ENCODE measurements around the gene SPR. TPM values are rescaled to one million over a fixed set of nuclear protein-coding genes. Genes with fewer than 3 reads are reported as not detected.

The SPR gene
- total and polyA plus RNA-seq, 2 donors (not counting 1 experiment from before 2014, with no cell fraction given) = 9.4 to 23.3 TPM

- Histone ChIP-seq H2AFZ (ENCODE audit: low read length) (no peak overlapping the region), H3K36me3 (ENCODE audit: control insufficient read depth, insufficient read depth, low read length) (no peaks in the 10 kb centered on the region), H3K4me3 (replicated peaks in 1 of 4; ENCODE audit: control extremely low read depth in 1 of 4, insufficient read depth in 1 of 4, low read depth in 3 of 4, low read length in 4 of 4) (no peak overlapping the region), H3K27ac (ENCODE audit: insufficient read depth, low read length) (no peak overlapping the region), H3K4me1 (ENCODE audit: control insufficient read depth, extremely low read depth, insufficient read depth, low read length) (no peaks in the 10 kb centered on the region), H4K20me1 (ENCODE audit: control insufficient read depth, extremely low read depth, insufficient read depth, low read length) (no peaks in the 10 kb centered on the region), H3K27me3 (ENCODE audit: control insufficient read depth, insufficient read depth, low read length) (peaks cover 48% of the 10 kb centered on the region), H3K9me3 (ENCODE audit: control insufficient read depth, insufficient read depth, low read depth, low read length) (no peaks in the 10 kb centered on the region), H3K9ac (ENCODE audit: insufficient read depth, low read length) (no peak overlapping the region), H3K4me2 (ENCODE audit: extremely low read depth, insufficient read depth, low read length) (no peak overlapping the region), H3K79me2 (ENCODE audit: control insufficient read depth, insufficient read depth, low read length) (no peaks in the 10 kb centered on the region)
- DNase-seq (ENCODE audit: low read depth in 2 of 2) = peak in 1 of 2 donors; percentile 65
- TF ChIP-seq EZH2 (IDR thresholded peaks at IDR 0.05; ENCODE audit: low read length, missing control alignments) (no peak), CTCF (conservative IDR thresholded peaks at IDR 0.05 in 1 of 2, IDR thresholded peaks at IDR 0.05 in 1 of 2; ENCODE audit: low read depth in 1 of 2, low read length in 2 of 2) (no peak)
These were observed 44.2 kb downstream of the SPR start for GRCh38 chr2:72931280-72931910.

DNA sequence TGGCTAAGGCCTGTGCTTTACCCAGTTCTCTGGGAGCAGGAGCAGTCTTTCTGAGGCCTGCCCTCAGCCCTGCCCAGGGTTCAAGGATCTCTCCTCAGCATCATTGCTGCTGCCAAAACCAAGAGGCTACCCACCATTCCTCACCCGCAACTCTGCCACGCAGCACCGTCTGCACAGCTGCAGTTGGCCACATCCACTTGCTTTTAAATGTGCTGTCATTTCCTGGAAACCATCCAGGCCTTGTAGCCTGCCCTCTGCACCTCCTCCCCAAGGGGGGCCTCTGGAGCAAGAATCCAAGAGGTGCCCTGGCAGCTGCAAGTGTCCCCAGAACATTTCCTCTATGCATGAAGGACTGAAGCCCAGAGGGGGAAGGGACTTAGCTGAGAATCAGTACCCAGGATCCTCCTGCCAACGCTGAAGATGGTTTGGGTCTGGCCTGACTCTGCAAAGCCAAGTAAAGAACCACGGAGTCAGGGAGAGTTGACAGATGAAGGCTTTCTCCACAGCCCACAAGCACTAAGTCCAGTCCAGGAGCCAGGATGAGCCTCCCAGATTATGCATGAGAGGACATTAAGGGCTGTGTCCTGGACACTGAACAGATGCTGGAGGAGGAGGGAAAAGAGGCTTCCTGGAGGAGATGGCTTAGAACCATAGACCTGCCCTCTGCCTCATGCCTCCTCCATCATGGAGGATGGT lies 45.0 kb downstream of the SPR start:
- Histone ChIP-seq H3K27ac (ENCODE audit: insufficient read depth, low read length) (no peak overlapping the region), H3K27me3 (ENCODE audit: control insufficient read depth, insufficient read depth, low read length) (peaks cover 40% of the 10 kb centered on the region), H3K4me3 (replicated peaks in 1 of 4; ENCODE audit: control extremely low read depth in 1 of 4, insufficient read depth in 1 of 4, low read depth in 3 of 4, low read length in 4 of 4) (no peak overlapping the region), H4K20me1 (ENCODE audit: control insufficient read depth, extremely low read depth, insufficient read depth, low read length) (no peaks in the 10 kb centered on the region), H3K9me3 (ENCODE audit: control insufficient read depth, insufficient read depth, low read depth, low read length) (no peaks in the 10 kb centered on the region), H3K4me2 (ENCODE audit: extremely low read depth, insufficient read depth, low read length) (no peak overlapping the region), H3K4me1 (ENCODE audit: control insufficient read depth, extremely low read depth, insufficient read depth, low read length) (no peaks in the 10 kb centered on the region), H3K9ac (ENCODE audit: insufficient read depth, low read length) (no peak overlapping the region), H3K79me2 (ENCODE audit: control insufficient read depth, insufficient read depth, low read length) (no peaks in the 10 kb centered on the region), H2AFZ (ENCODE audit: low read length) (no peak overlapping the region), H3K36me3 (ENCODE audit: control insufficient read depth, insufficient read depth, low read length) (no peaks in the 10 kb centered on the region)
- no peak for TF ChIP-seq CTCF (conservative IDR thresholded peaks at IDR 0.05 in 1 of 2, IDR thresholded peaks at IDR 0.05 in 1 of 2; ENCODE audit: low read depth in 1 of 2, low read length in 2 of 2)
- peak; percentile 51 for TF ChIP-seq EZH2 (IDR thresholded peaks at IDR 0.05; ENCODE audit: low read length, missing control alignments)
- DNase-seq (ENCODE audit: low read depth in 2 of 2) = peak; percentile 36 to 39

- no peak overlapping the region for H2AFZ ChIP-seq (ENCODE audit: low read length)
- H3K4me2 ChIP-seq (ENCODE audit: extremely low read depth, insufficient read depth, low read length) = no peak overlapping the region
- TF ChIP-seq EZH2 (IDR thresholded peaks at IDR 0.05; ENCODE audit: low read length, missing control alignments) (no peak), CTCF (conservative IDR thresholded peaks at IDR 0.05 in 1 of 2, IDR thresholded peaks at IDR 0.05 in 1 of 2; ENCODE audit: low read depth in 1 of 2, low read length in 2 of 2) (no peak)
- no peaks in the 10 kb centered on the region for H3K79me2 ChIP-seq (ENCODE audit: control insufficient read depth, insufficient read depth, low read length)
- no peaks in the 10 kb centered on the region for H3K36me3 ChIP-seq (ENCODE audit: control insufficient read depth, insufficient read depth, low read length)
- H3K9me3 ChIP-seq (ENCODE audit: control insufficient read depth, insufficient read depth, low read depth, low read length) = no peaks in the 10 kb centered on the region
- no peak for DNase-seq (ENCODE audit: low read depth in 2 of 2)
- H3K4me3 ChIP-seq (replicated peaks in 1 of 4; ENCODE audit: control extremely low read depth in 1 of 4, insufficient read depth in 1 of 4, low read depth in 3 of 4, low read length in 4 of 4) = no peak overlapping the region
- no peaks in the 10 kb centered on the region for H4K20me1 ChIP-seq (ENCODE audit: control insufficient read depth, extremely low read depth, insufficient read depth, low read length)
- H3K9ac ChIP-seq (ENCODE audit: insufficient read depth, low read length) = no peak overlapping the region
- no peaks in the 10 kb centered on the region for H3K4me1 ChIP-seq (ENCODE audit: control insufficient read depth, extremely low read depth, insufficient read depth, low read length)
- peaks cover 35% of the 10 kb centered on the region for H3K27me3 ChIP-seq (ENCODE audit: control insufficient read depth, insufficient read depth, low read length)
- H3K27ac ChIP-seq (ENCODE audit: insufficient read depth, low read length) = no peak overlapping the region
These were observed 45.6 kb downstream of the SPR start for GRCh38 chr2:72932805-72933204.

Measured in fibroblast of lung (primary cell).